GM19372 (cell line): Measurements from ENCODE around the gene KDM4C.
"Not testable (repeated sequence)": the region's sequence is repeated elsewhere in the genome, so short reads cannot be mapped to it uniquely, and the experiment has no call there.

ENCODE experiments used
- ATAC-seq: cut with Tn5 transposase; IDR thresholded peaks from one replicate; pipeline ENCODE4 v1.9.1; 2021; ENCODE audit warnings: mild to moderate bottlenecking, low read depth, moderate library complexity; ENCODE audit not compliant: unreplicated experiment

The KDM4C gene

GRCh38 chr9:6757456-6758247 is at the start of gene KDM4C:
KDM4C (plus strand) TSS chr9:6757973; CDS start chr9:6792989, 35,016 bp downstream.
- peak; percentile 80 for ATAC-seq

GRCh38 chr9:6708732-6709131 is 49.0 kb upstream of the KDM4C start:
- no peak for ATAC-seq

- no peak for ATAC-seq
Observed at GRCh38 chr9:6711403-6711802, 46.4 kb upstream of the KDM4C start.

GRCh38 chr9:6712041-6712440 is 45.7 kb upstream of the KDM4C start:
- ATAC-seq: no peak

- no peak for ATAC-seq
Observed at GRCh38 chr9:6714176-6714575, 43.6 kb upstream of the KDM4C start.

GRCh38 chr9:6715153-6715754 is 42.5 kb upstream of the KDM4C start:
- not testable (repeated sequence) for ATAC-seq

- ATAC-seq: peak; percentile 89
Observed at GRCh38 chr9:6715755-6716643, 41.8 kb upstream of the KDM4C start.

- ATAC-seq: no peak
Observed at GRCh38 chr9:6716766-6717165, 41.0 kb upstream of the KDM4C start.

- no peak for ATAC-seq
Observed at GRCh38 chr9:6723881-6724420, 33.8 kb upstream of the KDM4C start.

GRCh38 chr9:6733257-6733656 is 24.5 kb upstream of the KDM4C start:
- no peak for ATAC-seq

GRCh38 chr9:6733831-6734230 is 23.9 kb upstream of the KDM4C start:
- no peak for ATAC-seq

- no peak for ATAC-seq
Observed at GRCh38 chr9:6735422-6735821, 22.4 kb upstream of the KDM4C start.

- ATAC-seq: no peak
Observed at GRCh38 chr9:6739218-6739617, 18.6 kb upstream of the KDM4C start.

- ATAC-seq: not testable (repeated sequence)
Observed at GRCh38 chr9:6748861-6749260, 8.9 kb upstream of the KDM4C start.

- ATAC-seq: not testable (repeated sequence)
Observed at GRCh38 chr9:6754861-6755260, 2.9 kb upstream of the KDM4C start.

- ATAC-seq: peak; percentile 28
Observed at GRCh38 chr9:6757132-6757455, 679 bp upstream of the KDM4C start.

- ATAC-seq: peak; percentile 10
Observed at GRCh38 chr9:6758248-6758497, 400 bp downstream of the KDM4C start.

GRCh38 chr9:6758498-6759184 is 868 bp downstream of the KDM4C start:
- peak; percentile 4 for ATAC-seq

- no peak for ATAC-seq
Observed at GRCh38 chr9:6759185-6759977, 1.6 kb downstream of the KDM4C start.

GRCh38 chr9:6761306-6761705 is 3.5 kb downstream of the KDM4C start:
- ATAC-seq: no peak
